Choroid plexus epithelial cell (primary cell): ENCODE results near the gene ABR.

Experiments
- DNase-seq: peaks from one replicate; pipeline ENCODE4 v3.0.0-alpha.2; 2010; ENCODE audit warnings: low read depth
- H3K4me3 ChIP-seq: 2 replicates; pipeline ENCODE4 v1.5.1; 2011; ENCODE audit warnings: low read depth, mild to moderate bottlenecking, control low read depth, low read length, moderate library complexity
- CTCF ChIP-seq: conservative IDR thresholded peaks from 2 replicates; pipeline ENCODE4 v1.5.1; 2011; ENCODE audit warnings: low read depth, mild to moderate bottlenecking, control low read depth, inconsistent platforms, low read length, moderate library complexity

The ABR gene

GRCh38 chr17:1095853-1096173, 84.0 kb downstream of the ABR start:
- no peak overlapping the region for H3K4me3 ChIP-seq
- no peak for TF ChIP-seq CTCF
- DNase-seq, result no peak

GRCh38 chr17:1095090-1095852, 84.5 kb downstream of the ABR start:
- no peak overlapping the region for H3K4me3 ChIP-seq
- TF ChIP-seq CTCF, result no peak
- DNase-seq, result no peak

- no peak overlapping the region for H3K4me3 ChIP-seq
- TF ChIP-seq CTCF, result no peak
These were observed 85.2 kb downstream of the ABR start for GRCh38 chr17:1094591-1094990.

GRCh38 chr17:1091900-1092299, 87.9 kb downstream of the ABR start:
- no peak overlapping the region for H3K4me3 ChIP-seq
- TF ChIP-seq CTCF, result no peak
- no peak for DNase-seq

More at GRCh38 chr17:1094591-1094990, 85.2 kb downstream of the ABR start:
- DNase-seq, result no peak

- no peak for TF ChIP-seq CTCF
- DNase-seq, result no peak
- no peak overlapping the region for H3K4me3 ChIP-seq
These were observed 88.6 kb downstream of the ABR start for GRCh38 chr17:1091190-1091534.

GRCh38 chr17:1090465-1091189, 89.2 kb downstream of the ABR start:
- H3K4me3 ChIP-seq, result no peak overlapping the region
- DNase-seq, result no peak
- no peak for TF ChIP-seq CTCF

- TF ChIP-seq CTCF, result no peak
- no peak overlapping the region for H3K4me3 ChIP-seq
- no peak for DNase-seq
These were observed 89.9 kb downstream of the ABR start for GRCh38 chr17:1089915-1090314.
